Tongue (tissue), 2 donors: ENCODE results near the gene PALM2AKAP2. TPM values are rescaled to one million over a fixed set of nuclear protein-coding genes. Genes with fewer than 3 reads are reported as not detected.

Experiments
- DNase-seq: peaks from one replicate; pipeline ENCODE4 v3.0.0-alpha.2; 2015
- total RNA-seq: library from RNA; depleted of rRNA; stranded (reverse); fragments of >200 nt; gene quantifications from one replicate; pipeline ENCODE4 v1.2.3, GENCODE V29; 2014

PALM2AKAP2 gene
- total RNA-seq, 1 donor from 2014 or later = 64.8 TPM

GRCh38 chr9:109771796-109772531 is 8.0 kb upstream of the PALM2AKAP2 start:
- peak; percentile 79 for DNase-seq

GRCh38 chr9:109775516-109775915 is 4.5 kb upstream of the PALM2AKAP2 start:
- DNase-seq = peak; percentile 45

GRCh38 chr9:109776391-109776790 is 3.6 kb upstream of the PALM2AKAP2 start:
- DNase-seq = no peak

- peak; percentile 65 for DNase-seq
Observed at GRCh38 chr9:109780453-109781033, 545 bp downstream of the PALM2AKAP2 start.

GRCh38 chr9:109781086-109781485 is 1.1 kb downstream of the PALM2AKAP2 start:
- peak; percentile 49 for DNase-seq

GRCh38 chr9:109781541-109782197 is 1.7 kb downstream of the PALM2AKAP2 start:
- DNase-seq = peak; percentile 93

- no peak for DNase-seq
Observed at GRCh38 chr9:109787735-109788134, 7.7 kb downstream of the PALM2AKAP2 start.

GRCh38 chr9:109789556-109789955 is 9.6 kb downstream of the PALM2AKAP2 start:
- DNase-seq = peak; percentile 42

GRCh38 chr9:109789971-109790370 is 10.0 kb downstream of the PALM2AKAP2 start:
- no peak for DNase-seq

- no peak for DNase-seq
Observed at GRCh38 chr9:109791003-109791677, 11.1 kb downstream of the PALM2AKAP2 start.

- no peak for DNase-seq
Observed at GRCh38 chr9:109791747-109792146, 11.7 kb downstream of the PALM2AKAP2 start.

GRCh38 chr9:109792951-109793546 is 13.1 kb downstream of the PALM2AKAP2 start:
- DNase-seq = no peak

- DNase-seq = no peak
Observed at GRCh38 chr9:109793921-109794320, 13.9 kb downstream of the PALM2AKAP2 start.

- no peak for DNase-seq
Observed at GRCh38 chr9:109794361-109795012, 14.5 kb downstream of the PALM2AKAP2 start.

- DNase-seq = no peak
Observed at GRCh38 chr9:109795613-109796012, 15.6 kb downstream of the PALM2AKAP2 start.

- DNase-seq = no peak
Observed at GRCh38 chr9:109796078-109796477, 16.1 kb downstream of the PALM2AKAP2 start.

GRCh38 chr9:109797006-109797405 is 17.0 kb downstream of the PALM2AKAP2 start:
- DNase-seq = no peak

- no peak for DNase-seq
Observed at GRCh38 chr9:109797509-109797908, 17.5 kb downstream of the PALM2AKAP2 start.

- no peak for DNase-seq
Observed at GRCh38 chr9:109799141-109799540, 19.1 kb downstream of the PALM2AKAP2 start.

GRCh38 chr9:109799792-109800191 is 19.8 kb downstream of the PALM2AKAP2 start:
- DNase-seq = no peak

GRCh38 chr9:109801484-109801883 is 21.5 kb downstream of the PALM2AKAP2 start:
- DNase-seq = no peak

- no peak for DNase-seq
Observed at GRCh38 chr9:109802491-109802890, 22.5 kb downstream of the PALM2AKAP2 start.
